Small intestine (tissue), 7 donors: ENCODE data around the gene XPO4. TPM values are rescaled to one million over a fixed set of nuclear protein-coding genes. Genes with fewer than 3 reads are reported as not detected.
"Not testable (repeated sequence)": the region's sequence is repeated elsewhere in the genome, so short reads cannot be mapped to it uniquely, and the experiment has no call there.

Source experiments
- DNase-seq, 2 donors: peaks; one replicate each; pipeline versions ENCODE4 v3.0.0 to v3.0.0-alpha.2; 2013
- FAIRE-seq: peaks from 2 replicates; lab custom pipeline; 2012; peaks lifted over from hg19 to GRCh38; lab: Jason Lieb, UNC
- H3K27ac ChIP-seq, 3 donors: one replicate each; pipeline ENCODE4 v1.5.1; 2013; ENCODE audit warnings: low read length in 2 of 3, mild to moderate bottlenecking in 2 of 3, control low read depth in 1 of 3, inconsistent platforms in 1 of 3, low read depth in 1 of 3, moderate library complexity in 1 of 3
- H3K27me3 ChIP-seq, 3 donors: one replicate each; pipeline ENCODE4 v1.6.1; 2013; ENCODE audit warnings: low read length in 3 of 3, inconsistent platforms in 1 of 3; ENCODE audit not compliant: control insufficient read depth in 3 of 3, insufficient read depth in 3 of 3
- H3K36me3 ChIP-seq, 3 donors: one replicate each; pipeline ENCODE4 v1.6.1; 2013; ENCODE audit warnings: low read length in 3 of 3, inconsistent platforms in 1 of 3, low read depth in 1 of 3, mild to moderate bottlenecking in 1 of 3, moderate library complexity in 1 of 3; ENCODE audit not compliant: control insufficient read depth in 3 of 3, insufficient read depth in 2 of 3
- H3K4me1 ChIP-seq, 3 donors: one replicate each; pipeline ENCODE4 v1.6.1; 2013; ENCODE audit warnings: low read length in 2 of 3, inconsistent platforms in 1 of 3, low read depth in 1 of 3, mild to moderate bottlenecking in 1 of 3, moderate library complexity in 1 of 3; ENCODE audit not compliant: control insufficient read depth in 3 of 3, insufficient read depth in 2 of 3
- H3K4me3 ChIP-seq, 3 donors: one replicate each; pipeline ENCODE4 v1.5.1; 2013; ENCODE audit warnings: low read length in 3 of 3, control low read depth in 1 of 3, inconsistent platforms in 1 of 3, low read depth in 1 of 3, mild to moderate bottlenecking in 1 of 3, moderate library complexity in 1 of 3
- H3K9me3 ChIP-seq, 2 donors: one replicate each; pipeline ENCODE4 v1.6.1; 2013; ENCODE audit warnings: low read depth in 1 of 2, low read length in 1 of 2; ENCODE audit not compliant: control insufficient read depth in 2 of 2, insufficient read depth in 1 of 2
- WGBS, 3 donors: extraction: QIAGEN DNeasy Blood & Tissue Kit; methylation state at CpG; one replicate each; pipeline ENCODE4 v1.1.7; 2013; 5-methylcytosine and 5-hydroxymethylcytosine counted together
- polyA plus RNA-seq, 4 donors: library from polyadenylated mRNA; stranded (reverse) in 3 of 4; unstranded in 1 of 4; fragments of 200-250 nt in 3 of 4; fragments of 120-200 nt in 1 of 4; gene quantifications; one replicate each; pipeline versions ENCODE4 v1.2.1 to v1.2.3, GENCODE V29; 2013
- donor health status: healthy with polysubstance abuse.
- donor health status: control.
- donor health status: control.
- donor health status: Bipolar disorder and iron deficiency.
- donor health status: healthy.

XPO4 gene
- polyA plus RNA-seq, 4 donors: 1.3 to 10.7 (median 3.0) TPM

GRCh38 chr13:20927596-20928257 is 25.2 kb upstream of the XPO4 start:
- FAIRE-seq: peak; percentile 23
- no peaks in the 10 kb centered on the region for H3K27me3 ChIP-seq
- H3K4me1 ChIP-seq: no peaks in the 10 kb centered on the region
- no peak overlapping the region for H3K4me3 ChIP-seq
- H3K27ac ChIP-seq: no peak overlapping the region
- no peaks in the 10 kb centered on the region for H3K9me3 ChIP-seq
- WGBS, 3 donors: 60 to 68% (median 60%) methylated on average over 4 of the region's 4 CpGs
- H3K36me3 ChIP-seq: no peaks in the 10 kb centered on the region
- DNase-seq: no peak

DNA sequence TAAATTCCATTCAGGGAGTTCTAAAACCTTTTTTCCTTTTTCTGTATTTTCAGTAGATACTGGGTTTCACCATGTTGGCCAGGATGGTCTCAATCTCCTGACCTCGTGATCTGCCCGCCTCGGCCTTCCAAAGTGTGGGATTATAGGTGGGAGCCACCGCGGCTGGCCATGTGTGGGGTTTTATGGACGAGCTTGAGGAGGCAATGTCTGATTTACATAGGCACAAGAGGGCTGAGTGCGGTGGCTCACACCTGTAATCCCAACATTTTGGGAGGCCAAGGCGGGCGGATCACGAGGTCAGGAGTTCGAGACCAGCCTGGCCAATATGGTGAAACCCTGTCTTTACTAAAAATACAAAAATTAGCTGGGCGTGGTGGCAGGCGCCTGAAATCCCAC is 22.8 kb upstream of the XPO4 start:
- not testable (repeated sequence) for FAIRE-seq, H3K9me3 ChIP-seq, H3K36me3 ChIP-seq, H3K4me1 ChIP-seq, H3K27me3 ChIP-seq, DNase-seq, H3K27ac ChIP-seq, H3K4me3 ChIP-seq
- WGBS, 3 donors: 76 to 83% (median 78%) methylated on average over 10 to 13 of the region's 13 CpGs

DNA sequence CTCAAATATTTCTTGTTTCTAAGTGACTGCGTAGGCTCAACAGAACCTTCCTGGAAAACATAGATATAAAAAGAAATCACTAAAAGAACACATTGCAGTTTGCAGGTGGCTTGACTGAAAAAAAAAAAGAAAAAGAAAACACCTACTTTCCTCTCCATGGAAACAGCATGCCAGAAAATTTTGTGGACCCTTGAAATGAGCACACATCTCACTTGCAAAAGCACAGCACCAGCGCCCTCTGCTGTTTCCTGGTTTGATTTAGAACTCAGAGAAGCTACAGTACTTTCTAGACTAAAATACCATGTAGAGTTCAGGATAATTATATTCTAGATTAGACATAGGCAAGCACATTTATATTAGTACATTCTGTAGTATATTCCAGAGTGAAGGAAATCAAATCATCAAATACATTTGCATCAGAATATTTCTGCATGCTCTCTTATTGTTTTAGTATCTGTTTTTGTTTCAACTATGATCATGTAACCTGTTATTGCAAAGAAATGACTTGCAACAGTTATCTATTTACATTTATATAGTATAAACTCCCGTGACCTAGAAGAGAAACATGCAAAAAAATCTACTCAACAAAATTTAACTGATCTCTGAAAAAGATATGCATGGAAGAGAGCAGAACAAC is 22.3 kb upstream of the XPO4 start:
- H3K4me3 ChIP-seq: no peak overlapping the region
- H3K4me1 ChIP-seq: no peaks in the 10 kb centered on the region
- H3K27me3 ChIP-seq: no peaks in the 10 kb centered on the region
- no peaks in the 10 kb centered on the region for H3K9me3 ChIP-seq
- H3K36me3 ChIP-seq: no peaks in the 10 kb centered on the region
- 32 to 37% (median 34%) methylated on average over 3 of the region's 3 CpGs for WGBS, 3 donors
- no peak overlapping the region for H3K27ac ChIP-seq
- DNase-seq: peak; percentile 67 to 80
- FAIRE-seq: peak; percentile 53

GRCh38 chr13:20923272-20923671 is 20.7 kb upstream of the XPO4 start:
- Histone ChIP-seq H3K9me3 (no peaks in the 10 kb centered on the region), H3K27ac (no peak overlapping the region), H3K36me3 (no peaks in the 10 kb centered on the region), H3K27me3 (no peaks in the 10 kb centered on the region), H3K4me1 (no peaks in the 10 kb centered on the region), H3K4me3 (no peak overlapping the region)
- 79 to 93% (median 88%) methylated on average over 4 of the region's 4 CpGs for WGBS, 3 donors
- no peak for DNase-seq
- no peak for FAIRE-seq

DNA sequence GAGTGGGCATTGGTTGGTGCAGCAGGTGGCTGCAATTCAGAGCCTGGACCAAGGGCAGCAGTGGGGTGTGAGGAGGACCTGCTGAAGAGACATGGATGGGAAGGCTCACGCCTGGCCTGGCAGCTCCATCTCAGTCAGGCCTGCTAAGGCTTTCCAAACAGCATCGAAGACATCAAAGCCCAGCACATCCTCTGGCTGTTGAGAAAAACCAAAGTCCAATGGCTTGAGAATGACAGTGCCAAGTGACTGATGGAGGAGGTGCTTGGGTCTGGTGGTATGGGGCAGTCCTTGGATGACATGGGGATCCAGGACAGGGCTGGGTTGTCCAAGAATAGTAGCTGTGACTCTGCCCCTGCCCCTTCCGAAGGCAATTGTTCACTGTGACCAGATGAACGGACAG is 19.0 kb upstream of the XPO4 start:
- WGBS, 3 donors: 69 to 83% (median 81%) methylated on average over 4 of the region's 4 CpGs
- DNase-seq: no peak

GRCh38 chr13:20915676-20916075 is 13.1 kb upstream of the XPO4 start:
- not testable (repeated sequence) for H3K36me3 ChIP-seq, H3K27me3 ChIP-seq, H3K4me3 ChIP-seq, H3K27ac ChIP-seq, H3K9me3 ChIP-seq, FAIRE-seq, DNase-seq, H3K4me1 ChIP-seq
- 44 to 80% (median 54%) methylated on average over 6 of the region's 6 CpGs for WGBS, 3 donors

More for the DNA sequence above, 19.0 kb upstream of the XPO4 start:
- H3K27me3 ChIP-seq: no peaks in the 10 kb centered on the region
- H3K27ac ChIP-seq: no peak overlapping the region
- no peaks in the 10 kb centered on the region for H3K4me1 ChIP-seq
- no peak overlapping the region for H3K4me3 ChIP-seq
- H3K36me3 ChIP-seq: no peaks in the 10 kb centered on the region
- no peak for FAIRE-seq
- no peaks in the 10 kb centered on the region for H3K9me3 ChIP-seq

DNA sequence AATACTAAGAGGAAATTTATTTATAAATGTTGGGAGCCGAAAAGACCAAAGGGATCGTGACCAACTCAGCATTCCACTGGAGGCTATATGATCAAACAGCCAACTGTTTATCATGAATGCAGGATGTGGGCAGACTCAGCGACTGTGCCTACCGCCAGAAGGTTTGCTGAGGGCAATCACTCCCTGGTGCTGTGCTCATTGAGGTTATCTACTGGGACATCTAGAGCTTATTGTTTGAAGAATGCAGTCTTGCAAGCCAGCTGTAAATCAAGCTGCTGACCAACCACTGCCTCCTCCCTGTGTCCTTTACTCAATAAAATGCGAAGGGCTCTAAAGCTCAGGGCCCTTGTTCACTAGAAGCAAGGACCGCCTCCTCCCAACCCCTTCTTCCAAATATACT is 8.5 kb upstream of the XPO4 start:
- no peak overlapping the region for H3K4me3 ChIP-seq
- no peaks in the 10 kb centered on the region for H3K36me3 ChIP-seq
- no peak overlapping the region for H3K27ac ChIP-seq
- DNase-seq: no peak
- WGBS, 3 donors: 89 to 93% (median 89%) methylated on average over 6 of the region's 6 CpGs
- H3K27me3 ChIP-seq: no peaks in the 10 kb centered on the region
- no peaks in the 10 kb centered on the region for H3K4me1 ChIP-seq
- H3K9me3 ChIP-seq: no peaks in the 10 kb centered on the region
- FAIRE-seq: no peak

DNA sequence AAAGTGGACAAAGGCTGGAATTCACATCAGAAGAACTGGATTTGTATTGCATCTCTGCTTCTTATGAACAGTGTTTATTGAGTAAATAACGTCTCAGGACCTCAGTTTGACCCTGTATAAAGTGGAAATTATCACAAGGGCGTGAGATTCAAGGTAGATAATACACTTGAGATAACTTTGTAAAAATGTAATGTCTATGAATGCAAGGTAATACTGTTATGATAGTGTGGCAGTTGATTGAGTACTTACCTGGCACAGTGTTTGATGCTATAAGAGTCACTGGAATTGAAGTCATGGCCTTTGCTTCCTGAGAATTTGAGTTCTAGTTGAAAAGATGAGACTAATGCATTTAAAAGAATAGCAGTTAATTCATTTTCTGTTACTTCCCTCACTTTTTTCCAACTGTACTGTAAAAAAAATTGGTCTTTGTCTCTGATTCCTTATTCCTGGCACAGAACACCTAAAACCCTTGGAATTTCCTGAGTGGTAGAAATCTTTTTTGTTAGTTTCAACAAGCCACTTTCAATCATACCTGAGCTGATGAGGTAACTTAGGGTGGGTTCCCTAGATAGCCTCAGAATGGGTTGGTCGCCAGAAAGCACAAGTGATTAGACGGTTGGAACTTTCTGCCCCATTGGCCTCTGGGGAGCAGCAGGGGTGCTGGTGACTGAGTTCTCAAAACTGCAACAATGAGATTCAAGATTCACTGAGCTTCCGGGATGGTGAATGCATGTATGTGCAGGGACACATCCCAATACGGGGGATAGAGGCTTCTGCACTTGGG is 6.4 kb upstream of the XPO4 start:
- H3K4me3 ChIP-seq: no peak overlapping the region
- no peaks in the 10 kb centered on the region for H3K9me3 ChIP-seq
- H3K36me3 ChIP-seq: no peaks in the 10 kb centered on the region
- no peak for FAIRE-seq
- no peak for DNase-seq
- H3K27me3 ChIP-seq: no peaks in the 10 kb centered on the region
- H3K4me1 ChIP-seq: no peaks in the 10 kb centered on the region
- 58 to 61% (median 59%) methylated on average over 6 of the region's 6 CpGs for WGBS, 3 donors
- H3K27ac ChIP-seq: no peak overlapping the region
